ENCODE data around the gene TMEM63A. TPM values are rescaled to one million over a fixed set of nuclear protein-coding genes. Genes with fewer than 3 reads are reported as not detected.
A peak's percentile ranks its signal among the peaks of the same experiment; 100 is the strongest.

TMEM63A gene
- total and polyA plus RNA-seq, 2 donors (not counting 1 experiment from before 2014, with no cell fraction given), result 14.5 to 24.1 TPM

DNA sequence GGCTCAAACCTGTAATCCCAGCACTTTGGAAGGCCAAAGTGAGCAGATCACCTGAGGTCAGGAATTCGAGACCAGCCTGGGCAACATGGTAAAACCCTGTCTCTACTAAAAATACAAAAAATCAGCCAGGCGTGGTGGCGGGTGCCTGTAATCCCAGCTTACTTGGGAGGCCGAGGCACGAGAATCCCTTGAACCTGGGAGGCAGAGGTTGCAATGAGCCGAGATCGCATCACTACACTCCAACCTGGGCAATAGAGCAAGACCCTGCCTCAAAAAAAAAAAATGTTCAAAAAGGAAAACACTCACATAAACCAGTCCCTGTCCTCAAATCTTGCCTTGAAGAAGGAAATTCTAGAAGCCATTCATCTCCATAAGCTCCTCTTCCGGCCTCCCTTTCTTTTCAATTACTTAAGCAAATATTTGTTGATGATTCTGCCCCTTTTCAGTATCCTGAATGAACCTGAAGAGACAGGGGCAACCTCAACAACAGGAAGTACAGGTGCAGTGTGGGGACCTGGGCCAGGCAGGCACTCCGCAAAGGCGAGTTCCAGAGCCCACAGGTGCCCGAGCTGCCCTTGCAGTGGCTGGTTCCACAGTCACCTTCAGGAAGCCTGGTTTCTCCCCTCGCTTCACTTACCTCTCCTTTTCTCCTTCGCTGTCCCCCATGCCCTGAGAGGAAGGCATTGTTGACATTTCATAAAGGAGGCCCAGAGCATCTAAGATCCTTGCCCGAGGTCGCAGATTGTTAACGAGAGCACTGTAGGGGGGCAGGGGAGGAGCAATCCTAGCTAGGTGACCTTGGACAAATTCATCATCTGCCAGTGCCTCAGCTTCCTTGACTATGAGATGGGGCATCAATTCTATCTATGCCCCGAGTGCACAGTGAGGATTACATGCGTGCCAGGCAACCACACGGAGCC, 15.7 kb upstream of the TMEM63A start:
- no peaks in the 10 kb centered on the region for H3K36me3 ChIP-seq (ENCODE audit: control insufficient read depth, insufficient read depth, low read length)
- H3K9me3 ChIP-seq (ENCODE audit: control insufficient read depth, insufficient read depth, low read depth, low read length), result no peaks in the 10 kb centered on the region
- H3K4me2 ChIP-seq (ENCODE audit: extremely low read depth, insufficient read depth, low read length), result no peak overlapping the region
- H3K9ac ChIP-seq (ENCODE audit: insufficient read depth, low read length), result no peak overlapping the region
- no peak for DNase-seq (ENCODE audit: low read depth in 2 of 2)
- no peak overlapping the region for H3K4me3 ChIP-seq (replicated peaks in 1 of 4; ENCODE audit: control extremely low read depth in 1 of 4, insufficient read depth in 1 of 4, low read depth in 3 of 4, low read length in 4 of 4)
- TF ChIP-seq, protein P1, sequence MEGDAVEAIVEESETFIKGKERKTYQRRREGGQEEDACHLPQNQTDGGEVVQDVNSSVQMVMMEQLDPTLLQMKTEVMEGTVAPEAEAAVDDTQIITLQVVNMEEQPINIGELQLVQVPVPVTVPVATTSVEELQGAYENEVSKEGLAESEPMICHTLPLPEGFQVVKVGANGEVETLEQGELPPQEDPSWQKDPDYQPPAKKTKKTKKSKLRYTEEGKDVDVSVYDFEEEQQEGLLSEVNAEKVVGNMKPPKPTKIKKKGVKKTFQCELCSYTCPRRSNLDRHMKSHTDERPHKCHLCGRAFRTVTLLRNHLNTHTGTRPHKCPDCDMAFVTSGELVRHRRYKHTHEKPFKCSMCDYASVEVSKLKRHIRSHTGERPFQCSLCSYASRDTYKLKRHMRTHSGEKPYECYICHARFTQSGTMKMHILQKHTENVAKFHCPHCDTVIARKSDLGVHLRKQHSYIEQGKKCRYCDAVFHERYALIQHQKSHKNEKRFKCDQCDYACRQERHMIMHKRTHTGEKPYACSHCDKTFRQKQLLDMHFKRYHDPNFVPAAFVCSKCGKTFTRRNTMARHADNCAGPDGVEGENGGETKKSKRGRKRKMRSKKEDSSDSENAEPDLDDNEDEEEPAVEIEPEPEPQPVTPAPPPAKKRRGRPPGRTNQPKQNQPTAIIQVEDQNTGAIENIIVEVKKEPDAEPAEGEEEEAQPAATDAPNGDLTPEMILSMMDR (conservative IDR thresholded peaks at IDR 0.05 in 1 of 2, IDR thresholded peaks at IDR 0.05 in 1 of 2; ENCODE audit: low read depth in 1 of 2, low read length in 2 of 2), result no peak
- TF ChIP-seq EZH2 (IDR thresholded peaks at IDR 0.05; ENCODE audit: low read length, missing control alignments), result no peak
- H3K79me2 ChIP-seq (ENCODE audit: control insufficient read depth, insufficient read depth, low read length), result no peaks in the 10 kb centered on the region
- no peaks in the 10 kb centered on the region for H3K4me1 ChIP-seq (ENCODE audit: control insufficient read depth, extremely low read depth, insufficient read depth, low read length)
- no peaks in the 10 kb centered on the region for H4K20me1 ChIP-seq (ENCODE audit: control insufficient read depth, extremely low read depth, insufficient read depth, low read length)
- no peak overlapping the region for H2AFZ ChIP-seq (ENCODE audit: low read length)
- H3K27me3 ChIP-seq (ENCODE audit: control insufficient read depth, insufficient read depth, low read length), result no peaks in the 10 kb centered on the region
- H3K27ac ChIP-seq (ENCODE audit: insufficient read depth, low read length), result no peak overlapping the region

DNA sequence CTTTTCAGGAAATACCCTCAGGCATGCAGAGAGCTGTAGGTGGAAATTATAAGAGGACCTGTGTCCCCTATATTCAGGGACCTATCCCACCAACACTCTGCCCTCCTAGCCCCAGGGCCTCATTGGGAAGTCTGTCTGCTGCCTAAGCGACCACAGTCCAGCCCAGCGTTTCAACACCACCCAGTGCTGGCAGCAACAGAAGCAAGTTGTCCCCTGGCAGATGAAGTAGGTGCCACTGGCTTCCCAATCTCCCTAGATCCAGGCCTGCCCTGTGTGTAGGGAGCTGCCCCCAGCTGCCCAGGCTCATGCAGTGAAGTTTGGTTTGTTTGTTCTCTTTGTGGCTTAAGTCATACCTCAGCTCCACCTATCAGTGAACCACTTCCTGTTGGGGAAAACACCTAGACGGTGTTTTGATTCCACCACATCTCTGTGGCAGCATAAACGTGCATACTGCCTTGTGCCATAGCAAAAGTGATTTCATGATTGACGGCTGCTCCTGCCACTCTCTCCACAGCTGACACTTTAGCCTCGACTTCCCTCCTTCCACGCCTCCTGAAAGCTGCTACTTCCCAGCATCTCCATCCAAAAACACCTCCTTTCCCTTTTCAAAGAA, 14.9 kb upstream of the TMEM63A start:
- DNase-seq (ENCODE audit: low read depth in 2 of 2), result peak in 1 of 2 donors; percentile 20
- Histone ChIP-seq H3K9me3 (ENCODE audit: control insufficient read depth, insufficient read depth, low read depth, low read length) (no peaks in the 10 kb centered on the region), H2AFZ (ENCODE audit: low read length) (no peak overlapping the region), H3K79me2 (ENCODE audit: control insufficient read depth, insufficient read depth, low read length) (no peaks in the 10 kb centered on the region), H4K20me1 (ENCODE audit: control insufficient read depth, extremely low read depth, insufficient read depth, low read length) (no peaks in the 10 kb centered on the region), H3K4me2 (ENCODE audit: extremely low read depth, insufficient read depth, low read length) (no peak overlapping the region), H3K4me3 (replicated peaks in 1 of 4; ENCODE audit: control extremely low read depth in 1 of 4, insufficient read depth in 1 of 4, low read depth in 3 of 4, low read length in 4 of 4) (no peak overlapping the region), H3K27ac (ENCODE audit: insufficient read depth, low read length) (no peak overlapping the region), H3K9ac (ENCODE audit: insufficient read depth, low read length) (no peak overlapping the region), H3K4me1 (ENCODE audit: control insufficient read depth, extremely low read depth, insufficient read depth, low read length) (no peaks in the 10 kb centered on the region), H3K27me3 (ENCODE audit: control insufficient read depth, insufficient read depth, low read length) (no peaks in the 10 kb centered on the region), H3K36me3 (ENCODE audit: control insufficient read depth, insufficient read depth, low read length) (no peaks in the 10 kb centered on the region)
- no peak for TF ChIP-seq EZH2 (IDR thresholded peaks at IDR 0.05; ENCODE audit: low read length, missing control alignments)
- TF ChIP-seq, protein P1 (conservative IDR thresholded peaks at IDR 0.05 in 1 of 2, IDR thresholded peaks at IDR 0.05 in 1 of 2; ENCODE audit: low read depth in 1 of 2, low read length in 2 of 2), result no peak

DNA sequence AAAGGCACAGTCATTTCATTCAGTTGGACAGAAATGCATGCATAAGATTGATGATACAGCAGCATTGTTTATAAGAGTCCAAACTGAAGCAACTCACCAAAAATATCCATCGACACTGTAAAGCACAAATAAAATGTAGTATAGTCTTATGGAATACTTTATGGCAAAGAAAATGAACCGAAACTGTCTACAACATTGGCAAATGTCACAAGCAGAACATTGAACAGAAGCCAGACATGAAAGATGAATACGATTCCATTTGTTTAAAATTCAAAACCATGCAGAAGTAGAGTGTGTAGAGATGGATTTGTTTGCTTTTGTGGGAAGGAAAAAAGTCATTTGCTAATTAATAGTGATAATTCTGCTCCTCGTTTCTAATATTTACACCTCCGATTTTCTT, 14.3 kb upstream of the TMEM63A start:
- no peak for DNase-seq (ENCODE audit: low read depth in 2 of 2)
- Histone ChIP-seq H3K27ac (ENCODE audit: insufficient read depth, low read length) (no peak overlapping the region), H3K9me3 (ENCODE audit: control insufficient read depth, insufficient read depth, low read depth, low read length) (no peaks in the 10 kb centered on the region), H2AFZ (ENCODE audit: low read length) (no peak overlapping the region), H3K4me1 (ENCODE audit: control insufficient read depth, extremely low read depth, insufficient read depth, low read length) (no peaks in the 10 kb centered on the region), H4K20me1 (ENCODE audit: control insufficient read depth, extremely low read depth, insufficient read depth, low read length) (no peaks in the 10 kb centered on the region), H3K79me2 (ENCODE audit: control insufficient read depth, insufficient read depth, low read length) (no peaks in the 10 kb centered on the region), H3K4me3 (replicated peaks in 1 of 4; ENCODE audit: control extremely low read depth in 1 of 4, insufficient read depth in 1 of 4, low read depth in 3 of 4, low read length in 4 of 4) (no peak overlapping the region), H3K4me2 (ENCODE audit: extremely low read depth, insufficient read depth, low read length) (no peak overlapping the region), H3K27me3 (ENCODE audit: control insufficient read depth, insufficient read depth, low read length) (no peaks in the 10 kb centered on the region), H3K36me3 (ENCODE audit: control insufficient read depth, insufficient read depth, low read length) (no peaks in the 10 kb centered on the region), H3K9ac (ENCODE audit: insufficient read depth, low read length) (no peak overlapping the region)
- TF ChIP-seq, protein P1 (conservative IDR thresholded peaks at IDR 0.05 in 1 of 2, IDR thresholded peaks at IDR 0.05 in 1 of 2; ENCODE audit: low read depth in 1 of 2, low read length in 2 of 2), result no peak
- no peak for TF ChIP-seq EZH2 (IDR thresholded peaks at IDR 0.05; ENCODE audit: low read length, missing control alignments)

Measured in fibroblast of lung (primary cell).